COLO668 (cell line): Measurements from ENCODE around the gene EPM2AIP1.
A peak's percentile ranks its signal among the peaks of the same experiment; 100 is the strongest.
"Not testable (repeated sequence)": the region's sequence is repeated elsewhere in the genome, so short reads cannot be mapped to it uniquely, and the experiment has no call there.

Experiments
- DNase-seq: peaks from one replicate; lab custom pipeline; 2025; ENCODE audit not compliant: unreplicated experiment; lab: John Stamatoyannopoulos, UW

EPM2AIP1 gene

GRCh38 chr3:36993326-36994283, 674 bp upstream of the EPM2AIP1 start, which contains the start of gene MLH1:
TSS of gene MLH1 (plus strand) at chr3:36993518. CDS start at chr3:36993548, 30 bp downstream.
- no peak for DNase-seq

- no peak for DNase-seq
Observed at GRCh38 chr3:36991923-36992805, 767 bp downstream of the EPM2AIP1 start.

- no peak for DNase-seq
Observed at GRCh38 chr3:36991147-36991546, 1.8 kb downstream of the EPM2AIP1 start.

- no peak for DNase-seq
Observed at GRCh38 chr3:36989568-36989967, 3.4 kb downstream of the EPM2AIP1 start.

- no peak for DNase-seq
Observed at GRCh38 chr3:36989005-36989404, 3.9 kb downstream of the EPM2AIP1 start.

- no peak for DNase-seq
Observed at GRCh38 chr3:36988356-36988755, 4.6 kb downstream of the EPM2AIP1 start.

GRCh38 chr3:36981006-36981405, 11.9 kb downstream of the EPM2AIP1 start:
- DNase-seq = no peak

- no peak for DNase-seq
Observed at GRCh38 chr3:36973139-36973538, 19.8 kb downstream of the EPM2AIP1 start.

GRCh38 chr3:36972163-36972562, 20.8 kb downstream of the EPM2AIP1 start:
- no peak for DNase-seq

- DNase-seq = peak; percentile 47
Observed at GRCh38 chr3:36969540-36970432, 23.1 kb downstream of the EPM2AIP1 start.

GRCh38 chr3:36969085-36969484, 23.8 kb downstream of the EPM2AIP1 start:
- DNase-seq = no peak

GRCh38 chr3:36965440-36965839, 27.5 kb downstream of the EPM2AIP1 start:
- DNase-seq = peak; percentile 1

- DNase-seq = no peak
Observed at GRCh38 chr3:36964817-36965216, 28.1 kb downstream of the EPM2AIP1 start.

- no peak for DNase-seq
Observed at GRCh38 chr3:36964331-36964730, 28.6 kb downstream of the EPM2AIP1 start.

- DNase-seq = not testable (repeated sequence)
Observed at GRCh38 chr3:36963008-36963407, 29.9 kb downstream of the EPM2AIP1 start.

GRCh38 chr3:36960502-36960901, 32.4 kb downstream of the EPM2AIP1 start:
- DNase-seq = no peak

GRCh38 chr3:36959821-36960220, 33.1 kb downstream of the EPM2AIP1 start:
- DNase-seq = no peak

- no peak for DNase-seq
Observed at GRCh38 chr3:36957862-36958686, 34.9 kb downstream of the EPM2AIP1 start.

- DNase-seq = no peak
Observed at GRCh38 chr3:36957063-36957462, 35.9 kb downstream of the EPM2AIP1 start.

- no peak for DNase-seq
Observed at GRCh38 chr3:36956155-36956554, 36.8 kb downstream of the EPM2AIP1 start.
